Smooth muscle cell (in vitro differentiated cells): ENCODE measurements around the gene MYO1B. TPM values are rescaled to one million over a fixed set of nuclear protein-coding genes. Genes with fewer than 3 reads are reported as not detected.

ENCODE experiments used
- DNase-seq: peaks from one replicate; lab custom pipeline; 2025; ENCODE audit not compliant: unreplicated experiment; lab: John Stamatoyannopoulos, UW
- H2AFZ ChIP-seq: fragments of 200-600 bp; sonication (generic); 2 replicates; pipeline ENCODE4 v1.6.0; 2016; ENCODE audit warnings: antibody characterized with exemption, low read depth, mild to moderate bottlenecking
- H3F3A ChIP-seq: fragments of 200-600 bp; sonication (generic); 2 replicates; pipeline ENCODE4 v1.6.0; 2017; ENCODE audit warnings: antibody characterized with exemption, low read depth
- H3K27ac ChIP-seq: fragments of 200-600 bp; sonication (generic); 2 replicates; pipeline ENCODE4 v1.5.1; 2016; ENCODE audit warnings: low read depth, mild to moderate bottlenecking
- H3K27me3 ChIP-seq: fragments of 200-600 bp; sonication (generic); 2 replicates; pipeline ENCODE4 v1.6.1; 2016; ENCODE audit warnings: low read depth, mild to moderate bottlenecking
- H3K36me3 ChIP-seq: fragments of 200-600 bp; sonication (generic); 2 replicates; pipeline ENCODE4 v1.5.1; 2016; ENCODE audit warnings: low read depth
- H3K4me1 ChIP-seq: fragments of 200-600 bp; sonication (generic); 2 replicates; pipeline ENCODE4 v1.5.1; 2016; ENCODE audit warnings: low read depth
- H3K4me2 ChIP-seq: fragments of 200-600 bp; sonication (generic); 2 replicates; pipeline ENCODE4 v1.6.0; 2016; ENCODE audit warnings: mild to moderate bottlenecking
- H3K4me3 ChIP-seq: fragments of 200-600 bp; sonication (generic); 2 replicates; pipeline ENCODE4 v1.5.1; 2016; ENCODE audit warnings: mild to moderate bottlenecking
- H3K79me2 ChIP-seq: fragments of 200-600 bp; sonication (generic); 2 replicates; pipeline ENCODE4 v1.6.0; 2016; ENCODE audit warnings: low read depth, mild to moderate bottlenecking
- H3K9ac ChIP-seq: fragments of 200-600 bp; sonication (generic); 2 replicates; pipeline ENCODE4 v1.6.0; 2016; ENCODE audit warnings: low read depth
- H3K9me3 ChIP-seq: fragments of 200-600 bp; sonication (generic); replicated peaks from 2 replicates; pipeline ENCODE4 v1.5.1; 2016; ENCODE audit warnings: low read depth
- H4K20me1 ChIP-seq: fragments of 200-600 bp; sonication (generic); 2 replicates; pipeline ENCODE4 v1.6.0; 2016; ENCODE audit warnings: low read depth
- WGBS: methylation state at CpG from one replicate; pipeline ENCODE4 v1.1.7; 2016; ENCODE audit warnings: low lambda C conversion rate; 5-methylcytosine and 5-hydroxymethylcytosine counted together
- polyA plus RNA-seq: library from polyadenylated mRNA; unstranded; fragments of >200 nt; fragmentation: Nextera tagmentation; extraction: Ambion mirVana; gene quantifications from 2 replicates; pipeline ENCODE4 v1.2.1, GENCODE V29; 2016
- total RNA-seq: library from RNA; depleted of rRNA; stranded (reverse); fragments of >200 nt; gene quantifications from 2 replicates; pipeline ENCODE4 v1.2.3, GENCODE V29; 2014
- TF ChIP-seq, protein P1 (sequence below): fragments of 200-600 bp; sonication (generic); IDR thresholded peaks from 2 replicates; pipeline ENCODE4 v1.5.1; 2017; ENCODE audit warnings: borderline replicate concordance, mild to moderate bottlenecking, antibody characterized with exemption; ENCODE audit not compliant: insufficient read depth, poor library complexity, severe bottlenecking

Gene MYO1B
- total and polyA plus RNA-seq, 2 experiments from 2014 or later, result 58.8 to 133 TPM

- Histone ChIP-seq H3K27me3 (no peaks in the 10 kb centered on the region), H4K20me1 (no peaks in the 10 kb centered on the region), H3K27ac (no peak overlapping the region), H3K79me2 (no peaks in the 10 kb centered on the region), H3K4me1 (no peaks in the 10 kb centered on the region), H3K9me3 (no peaks in the 10 kb centered on the region), H3K4me2 (no peak overlapping the region), H2AFZ (no peak overlapping the region), H3K9ac (no peak overlapping the region), H3K4me3 (no peak overlapping the region), H3F3A (no peaks in the 10 kb centered on the region), H3K36me3 (peaks cover 36% of the 10 kb centered on the region)
- WGBS, result 95% methylated on average over 6 of the region's 6 CpGs
- no peak for DNase-seq
- TF ChIP-seq, protein P1, sequence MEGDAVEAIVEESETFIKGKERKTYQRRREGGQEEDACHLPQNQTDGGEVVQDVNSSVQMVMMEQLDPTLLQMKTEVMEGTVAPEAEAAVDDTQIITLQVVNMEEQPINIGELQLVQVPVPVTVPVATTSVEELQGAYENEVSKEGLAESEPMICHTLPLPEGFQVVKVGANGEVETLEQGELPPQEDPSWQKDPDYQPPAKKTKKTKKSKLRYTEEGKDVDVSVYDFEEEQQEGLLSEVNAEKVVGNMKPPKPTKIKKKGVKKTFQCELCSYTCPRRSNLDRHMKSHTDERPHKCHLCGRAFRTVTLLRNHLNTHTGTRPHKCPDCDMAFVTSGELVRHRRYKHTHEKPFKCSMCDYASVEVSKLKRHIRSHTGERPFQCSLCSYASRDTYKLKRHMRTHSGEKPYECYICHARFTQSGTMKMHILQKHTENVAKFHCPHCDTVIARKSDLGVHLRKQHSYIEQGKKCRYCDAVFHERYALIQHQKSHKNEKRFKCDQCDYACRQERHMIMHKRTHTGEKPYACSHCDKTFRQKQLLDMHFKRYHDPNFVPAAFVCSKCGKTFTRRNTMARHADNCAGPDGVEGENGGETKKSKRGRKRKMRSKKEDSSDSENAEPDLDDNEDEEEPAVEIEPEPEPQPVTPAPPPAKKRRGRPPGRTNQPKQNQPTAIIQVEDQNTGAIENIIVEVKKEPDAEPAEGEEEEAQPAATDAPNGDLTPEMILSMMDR, result no peak
Observed at GRCh38 chr2:191410646-191411436, 165.6 kb downstream of the MYO1B start.

DNA sequence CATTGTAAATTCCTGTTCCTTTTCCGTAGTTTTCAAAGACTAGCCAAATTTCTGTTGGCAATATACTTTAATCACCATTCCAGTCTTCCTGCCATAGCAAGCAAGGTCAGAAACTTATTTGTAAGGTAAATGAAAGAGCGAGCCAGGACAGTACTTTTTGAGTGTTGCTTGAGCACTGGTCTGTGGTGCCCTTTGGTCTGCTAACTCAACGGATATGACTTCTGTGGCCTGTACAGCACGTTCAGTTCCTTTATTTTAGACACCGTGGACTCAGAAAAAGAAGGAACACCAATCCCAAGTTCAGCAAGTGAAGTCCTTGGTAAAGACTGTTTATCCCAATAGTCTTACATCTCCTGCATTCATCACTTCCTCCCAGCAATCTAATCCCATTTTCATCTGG lies 166.3 kb downstream of the MYO1B start:
- Histone ChIP-seq H3K79me2 (no peaks in the 10 kb centered on the region), H3K9me3 (no peaks in the 10 kb centered on the region), H3K9ac (no peak overlapping the region), H3F3A (no peaks in the 10 kb centered on the region), H3K27ac (no peak overlapping the region), H3K36me3 (peaks cover 31% of the 10 kb centered on the region), H3K4me3 (no peak overlapping the region), H3K4me2 (no peak overlapping the region), H4K20me1 (no peaks in the 10 kb centered on the region), H3K4me1 (no peaks in the 10 kb centered on the region), H3K27me3 (no peaks in the 10 kb centered on the region), H2AFZ (no peak overlapping the region)
- TF ChIP-seq, protein P1, result no peak
- DNase-seq, result no peak
- 74% methylated on average over 5 of the region's 5 CpGs for WGBS

- 80% methylated on average over 2 of the region's 2 CpGs for WGBS
Observed at GRCh38 chr2:191412353-191412752, 167.1 kb downstream of the MYO1B start.

More at GRCh38 chr2:191412353-191412752, 167.1 kb downstream of the MYO1B start:
- H3K27ac ChIP-seq, result no peak overlapping the region
- H4K20me1 ChIP-seq, result no peaks in the 10 kb centered on the region
- H3K79me2 ChIP-seq, result no peaks in the 10 kb centered on the region
- H3K36me3 ChIP-seq, result peaks cover 31% of the 10 kb centered on the region
- H2AFZ ChIP-seq, result no peak overlapping the region
- no peaks in the 10 kb centered on the region for H3F3A ChIP-seq
- no peaks in the 10 kb centered on the region for H3K9me3 ChIP-seq
- TF ChIP-seq, protein P1, result no peak
- H3K4me3 ChIP-seq, result no peak overlapping the region
- DNase-seq, result no peak
- no peak overlapping the region for H3K4me2 ChIP-seq
- H3K9ac ChIP-seq, result no peak overlapping the region
- H3K4me1 ChIP-seq, result no peaks in the 10 kb centered on the region
- no peaks in the 10 kb centered on the region for H3K27me3 ChIP-seq
